ENCODE results near the gene ARHGDIB.

Gene ARHGDIB

GRCh38 chr12:14961466-14962152 is at the start of gene ARHGDIB:
Gene ARHGDIB (minus strand): TSS chr12:14961601. CDS start chr12:14950712, 10,889 bp downstream.
- no peak for DNase-seq (ENCODE audit: low read depth, low spot score)

- no peak for DNase-seq (ENCODE audit: low read depth, low spot score)
Measured at GRCh38 chr12:15011162-15011561, 49.8 kb upstream of the ARHGDIB start.

- no peak for DNase-seq (ENCODE audit: low read depth, low spot score)
Measured at GRCh38 chr12:15007551-15007950, 46.1 kb upstream of the ARHGDIB start.

GRCh38 chr12:15005064-15005463 is 43.7 kb upstream of the ARHGDIB start:
- DNase-seq (ENCODE audit: low read depth, low spot score): no peak

- no peak for DNase-seq (ENCODE audit: low read depth, low spot score)
Measured at GRCh38 chr12:15004421-15004820, 43.0 kb upstream of the ARHGDIB start.

GRCh38 chr12:15001733-15002382 is 40.5 kb upstream of the ARHGDIB start:
- no peak for DNase-seq (ENCODE audit: low read depth, low spot score)

GRCh38 chr12:15000575-15000974 is 39.2 kb upstream of the ARHGDIB start:
- DNase-seq (ENCODE audit: low read depth, low spot score): no peak

- no peak for DNase-seq (ENCODE audit: low read depth, low spot score)
Measured at GRCh38 chr12:14999695-15000365, 38.4 kb upstream of the ARHGDIB start.

GRCh38 chr12:14999021-14999694 is 37.8 kb upstream of the ARHGDIB start:
- no peak for DNase-seq (ENCODE audit: low read depth, low spot score)

GRCh38 chr12:14997998-14998397 is 36.6 kb upstream of the ARHGDIB start:
- DNase-seq (ENCODE audit: low read depth, low spot score): no peak

DNA sequence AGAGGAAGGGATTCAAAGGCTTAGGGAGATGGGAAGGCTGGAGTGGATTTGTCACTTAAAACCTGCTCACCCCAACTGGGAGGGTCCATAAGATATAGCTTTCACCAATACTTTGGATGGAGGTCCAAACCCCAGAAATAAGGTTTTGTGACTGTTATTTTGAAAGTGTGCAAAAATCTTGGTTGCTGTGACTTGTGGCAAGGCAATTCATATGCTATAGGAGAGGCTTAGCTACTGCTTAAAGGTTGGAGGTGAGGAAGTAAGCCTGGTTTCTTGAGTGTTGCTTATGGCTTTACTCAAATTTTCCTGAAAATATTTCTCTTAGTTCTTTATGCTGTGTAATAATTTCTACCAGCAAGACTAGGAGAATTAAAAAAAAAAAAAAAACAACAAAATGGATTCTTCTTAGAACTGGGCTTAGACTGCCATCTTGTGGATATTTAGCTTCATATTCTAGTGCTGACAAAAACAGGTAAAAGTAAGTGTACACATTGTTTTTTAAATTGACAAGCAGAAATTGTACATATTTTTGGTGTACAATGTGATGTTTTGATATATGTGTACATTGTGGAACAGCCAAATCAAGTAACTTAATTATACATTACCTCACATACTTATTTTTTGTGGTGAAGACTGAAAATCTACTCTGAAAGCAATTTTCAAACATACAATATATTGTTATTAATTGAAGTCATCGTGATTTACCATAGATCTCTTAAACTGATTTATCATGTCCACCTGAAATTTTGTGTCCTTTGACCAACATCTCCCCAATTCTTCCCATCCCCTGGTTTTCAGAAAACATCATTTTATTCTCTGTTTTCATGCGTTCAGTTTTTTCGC is 34.4 kb upstream of the ARHGDIB start:
- peak; percentile 21 for DNase-seq (ENCODE audit: low read depth, low spot score)

DNA sequence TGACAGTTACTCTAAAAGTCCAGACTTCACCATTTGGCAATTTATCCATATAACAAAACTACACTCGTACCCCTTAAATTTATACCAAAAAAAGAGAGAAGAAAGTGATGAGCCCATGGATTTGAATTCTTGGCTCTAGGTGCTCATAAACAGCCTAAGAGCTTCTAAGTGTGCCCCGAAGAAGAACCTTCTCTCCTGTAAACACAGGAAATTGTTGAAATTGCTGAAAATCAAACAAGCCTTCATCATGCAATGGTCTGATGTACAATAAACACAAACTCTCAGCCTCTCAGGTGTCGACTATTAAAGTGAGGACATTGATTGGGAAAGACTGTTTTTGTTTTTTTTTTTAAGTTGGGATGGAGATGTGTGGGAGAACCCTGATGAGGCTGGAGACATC is 33.2 kb upstream of the ARHGDIB start:
- DNase-seq (ENCODE audit: low read depth, low spot score): no peak

GRCh38 chr12:14993537-14994266 is 32.3 kb upstream of the ARHGDIB start:
- no peak for DNase-seq (ENCODE audit: low read depth, low spot score)

GRCh38 chr12:14993117-14993516 is 31.7 kb upstream of the ARHGDIB start:
- DNase-seq (ENCODE audit: low read depth, low spot score): no peak

DNA sequence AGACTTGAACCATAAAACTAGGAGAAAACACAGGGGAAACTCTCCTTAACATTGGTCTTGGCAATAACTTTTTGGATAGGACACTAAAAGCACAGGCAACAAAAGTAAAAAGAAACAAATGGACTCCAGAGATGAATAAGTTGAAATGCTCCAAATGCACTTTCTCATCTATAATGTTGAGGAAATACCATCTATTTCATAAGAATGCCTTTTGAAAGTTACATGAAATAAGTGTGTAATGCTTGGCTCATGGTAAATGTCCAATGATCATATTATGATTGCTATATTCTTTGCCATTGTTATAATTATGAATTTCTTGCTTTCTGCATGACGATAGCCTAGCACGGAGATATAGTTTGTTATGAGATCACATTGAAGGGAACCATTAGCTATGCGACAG is 31.3 kb upstream of the ARHGDIB start:
- no peak for DNase-seq (ENCODE audit: low read depth, low spot score)

DNA sequence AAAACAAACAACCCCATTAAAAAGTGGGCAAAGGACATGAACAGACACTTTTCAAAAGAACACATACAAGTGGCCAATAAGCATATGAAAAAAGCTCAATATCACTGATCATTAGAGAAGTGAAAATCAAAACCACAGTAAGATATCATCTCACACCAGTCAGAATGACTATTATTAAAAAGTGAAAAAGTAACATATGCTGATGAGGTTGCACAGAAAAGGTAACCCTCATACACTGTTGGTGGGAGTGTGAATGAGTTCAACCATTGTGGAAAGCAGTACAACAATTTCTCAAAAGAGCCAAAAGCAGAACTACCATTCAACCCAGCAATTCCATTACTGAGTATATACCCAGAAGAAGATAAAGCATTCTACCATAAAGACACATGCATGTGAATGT is 29.7 kb upstream of the ARHGDIB start:
- DNase-seq (ENCODE audit: low read depth, low spot score): no peak

GRCh38 chr12:14989790-14990189 is 28.4 kb upstream of the ARHGDIB start:
- no peak for DNase-seq (ENCODE audit: low read depth, low spot score)

DNA sequence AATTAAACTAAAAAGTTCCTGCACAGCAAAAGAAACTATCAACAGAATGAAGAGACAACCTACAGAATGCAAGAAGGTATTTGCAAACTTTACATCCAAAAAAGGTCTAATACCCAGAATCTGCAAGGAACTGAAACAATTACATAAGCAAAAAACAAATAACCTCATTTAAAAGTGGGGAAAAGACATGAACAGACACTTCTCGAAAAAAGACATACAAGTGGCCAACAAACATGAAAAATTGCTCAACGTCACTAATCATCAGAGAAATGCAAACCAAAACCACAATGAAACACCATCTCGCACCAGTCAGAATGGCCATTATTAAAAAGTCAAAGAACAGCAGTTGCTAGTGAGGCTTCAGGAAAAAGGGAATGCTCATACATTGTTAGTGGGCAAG is 26.6 kb upstream of the ARHGDIB start:
- DNase-seq (ENCODE audit: low read depth, low spot score): no peak

DNA sequence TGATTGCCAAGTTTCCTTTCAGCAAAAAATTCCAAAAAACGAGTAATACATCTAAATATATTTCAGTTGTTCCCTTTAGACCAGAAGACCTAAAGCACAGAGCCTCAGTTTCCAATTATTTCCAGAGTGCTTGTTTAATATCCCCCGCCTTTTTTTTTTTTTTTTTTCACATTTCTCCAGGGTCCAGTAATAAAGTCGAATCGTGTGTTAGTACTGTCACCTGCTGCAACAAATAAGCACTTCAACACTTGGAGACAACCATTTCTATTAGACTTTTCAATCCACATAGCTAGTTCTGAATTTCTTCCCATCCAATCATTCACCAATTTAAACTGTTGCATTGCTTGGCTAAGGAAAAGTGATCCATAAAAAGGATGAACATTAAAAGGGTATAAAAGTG is 25.0 kb upstream of the ARHGDIB start:
- DNase-seq (ENCODE audit: low read depth, low spot score): no peak

DNA sequence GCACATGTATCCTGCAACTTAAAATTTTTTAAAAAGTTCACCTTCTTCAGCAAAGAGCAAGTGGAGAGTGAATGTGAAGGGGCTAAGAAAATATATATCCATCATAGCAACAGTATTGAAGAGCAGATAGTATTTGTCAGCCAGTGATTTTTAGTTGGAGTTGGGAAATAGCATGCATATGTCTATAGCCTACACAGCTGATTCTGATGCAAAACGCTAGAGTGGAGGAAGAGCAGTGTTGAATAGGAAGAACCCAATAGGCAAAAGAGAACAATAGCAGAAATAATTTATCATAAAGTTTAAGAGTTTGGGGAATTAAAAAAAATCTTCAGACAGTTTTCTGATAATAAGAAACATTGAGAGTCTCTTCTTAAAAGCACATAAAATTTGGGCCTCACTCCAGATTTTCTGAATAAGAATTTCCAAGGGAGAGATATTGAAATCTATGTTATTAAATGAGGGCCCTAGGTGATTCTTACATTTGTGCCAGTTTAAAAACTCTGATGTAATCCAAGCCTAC is 23.4 kb upstream of the ARHGDIB start:
- no peak for DNase-seq (ENCODE audit: low read depth, low spot score)

GRCh38 chr12:14984036-14984435 is 22.6 kb upstream of the ARHGDIB start:
- DNase-seq (ENCODE audit: low read depth, low spot score): no peak

All from brain pericyte (primary cell).